Measurements from ENCODE around the gene NGEF. TPM values are rescaled to one million over a fixed set of nuclear protein-coding genes. Genes with fewer than 3 reads are reported as not detected.

The NGEF gene
- total RNA-seq, 1 experiment from 2014 or later: 1.9 TPM

- H3K9ac ChIP-seq (ENCODE audit: extremely low read depth, insufficient read length, low read length): no peak overlapping the region
- H3K23ac ChIP-seq (ENCODE audit: insufficient read length, low read depth, low read length): no peak overlapping the region
- no peak overlapping the region for H2BK12ac ChIP-seq (ENCODE audit: insufficient read length, low read depth, low read length)
- no peaks in the 10 kb centered on the region for H4K20me1 ChIP-seq (ENCODE audit: control insufficient read depth, insufficient read depth, insufficient read length)
- no peak for TF ChIP-seq CTCF (conservative IDR thresholded peaks at IDR 0.05)
- H2AK5ac ChIP-seq (ENCODE audit: insufficient read length, low read length): no peak overlapping the region
- no peak overlapping the region for H3K4ac ChIP-seq (ENCODE audit: low read depth, low read length)
- H4K8ac ChIP-seq (replicated peaks; ENCODE audit: insufficient read length, low read depth, low read length): no peak overlapping the region
- no peaks in the 10 kb centered on the region for H3K9me3 ChIP-seq (ENCODE audit: control insufficient read depth, low read depth, low read length)
- no peak overlapping the region for H3K14ac ChIP-seq (ENCODE audit: insufficient read depth, low read length)
- no peak overlapping the region for H3K4me2 ChIP-seq (ENCODE audit: insufficient read depth, insufficient read length, low read length)
- H3T11ph ChIP-seq (ENCODE audit: low read length): no peak overlapping the region
- H2BK5ac ChIP-seq (ENCODE audit: insufficient read length, low read length): no peak overlapping the region
- H3K56ac ChIP-seq (ENCODE audit: insufficient read length, low read depth, low read length): no peak overlapping the region
- H2BK20ac ChIP-seq (ENCODE audit: low read depth, low read length, poor library complexity, severe bottlenecking): no peak overlapping the region
- H3K79me1 ChIP-seq (ENCODE audit: insufficient read depth, low read depth, low read length, poor library complexity, severe bottlenecking): no peaks in the 10 kb centered on the region
- no peak overlapping the region for H3K18ac ChIP-seq (ENCODE audit: insufficient read length, low read depth, low read length)
- Mint-ChIP-seq H3K27ac (peak overlapping the region in 1 of 3 experiments; percentile 18; a peak in 1 of 7 replicates), H3K36me3 (ENCODE audit: insufficient read depth in 1 of 3, low read depth in 3 of 3) (no peaks in the 10 kb centered on the region), H3K27me3 (ENCODE audit: low read depth) (no peaks in the 10 kb centered on the region; the same call in 1 of the 2 replicates), H3K4me1 (0 out of 4 replicates have a peak, but pooled peaks cover 0 to 4% of the 10 kb centered on the region in 2 experiments), H3K9me3 (no peaks in the 10 kb centered on the region), H3K4me3 (no peak overlapping the region)
- H3K4me1 ChIP-seq (ENCODE audit: insufficient read depth, low read length): no peaks in the 10 kb centered on the region
- no peak overlapping the region for H2AFZ ChIP-seq (ENCODE audit: low read length)
- no peak overlapping the region for H2BK120ac ChIP-seq (ENCODE audit: low read depth, low read length, poor library complexity, severe bottlenecking)
- H4K5ac ChIP-seq (ENCODE audit: insufficient read length, low read depth, low read length): no peak overlapping the region
- no peak overlapping the region for H2BK15ac ChIP-seq (ENCODE audit: low read depth, low read length)
- no CpG with 5 or more reads among the region's 20 CpGs for WGBS (ENCODE audit: extremely low coverage, insufficient read length, low lambda C conversion rate)
- no peak overlapping the region for H3K27ac ChIP-seq (ENCODE audit: insufficient read length, low read depth, low read length)
- DNase-seq: no peak
- H3K27me3 ChIP-seq (ENCODE audit: insufficient read depth, low read length): no peaks in the 10 kb centered on the region
- no peaks in the 10 kb centered on the region for H3K23me2 ChIP-seq (ENCODE audit: insufficient read length, low read depth, low read length, poor library complexity, severe bottlenecking)
- no peak overlapping the region for H4K91ac ChIP-seq (ENCODE audit: insufficient read length, low read depth, low read length)
- H3K79me2 ChIP-seq (ENCODE audit: insufficient read depth, low read length): no peaks in the 10 kb centered on the region
Observed at GRCh38 chr2:233000886-233001750, 11.9 kb downstream of the NGEF start.

All from H9 (cell line).